NCI-H1436 treated with DMSO at 0.1 percent for 48 hours (cell line): ENCODE results near the gene FIBIN.
"Not testable (repeated sequence)": the region's sequence is repeated elsewhere in the genome, so short reads cannot be mapped to it uniquely, and the experiment has no call there.

Source experiments
- DNase-seq: peaks from one replicate; lab custom pipeline; 2025; lab: John Stamatoyannopoulos, UW

FIBIN gene

GRCh38 chr11:26977209-26977608 is 16.7 kb upstream of the FIBIN start:
- DNase-seq = not testable (repeated sequence)

- no peak for DNase-seq
Measured at GRCh38 chr11:26983645-26984044, 10.3 kb upstream of the FIBIN start.

- no peak for DNase-seq
Measured at GRCh38 chr11:26985470-26985869, 8.4 kb upstream of the FIBIN start.

GRCh38 chr11:26985943-26986342 is 8.0 kb upstream of the FIBIN start:
- no peak for DNase-seq

GRCh38 chr11:26987272-26987671 is 6.6 kb upstream of the FIBIN start:
- no peak for DNase-seq

GRCh38 chr11:26987731-26988130 is 6.2 kb upstream of the FIBIN start:
- no peak for DNase-seq

- DNase-seq = no peak
Measured at GRCh38 chr11:26992031-26992541, 1.8 kb upstream of the FIBIN start.

GRCh38 chr11:26994631-26995095 is 751 bp downstream of the FIBIN start:
- no peak for DNase-seq

GRCh38 chr11:26995701-26996460 is 2.0 kb downstream of the FIBIN start:
- no peak for DNase-seq

- DNase-seq = no peak
Measured at GRCh38 chr11:26997378-26997777, 3.5 kb downstream of the FIBIN start.

- DNase-seq = not testable (repeated sequence)
Measured at GRCh38 chr11:27001136-27001730, 7.3 kb downstream of the FIBIN start.

GRCh38 chr11:27002431-27002830 is 8.5 kb downstream of the FIBIN start:
- DNase-seq = no peak

- no peak for DNase-seq
Measured at GRCh38 chr11:27002838-27003237, 8.9 kb downstream of the FIBIN start.

GRCh38 chr11:27004103-27004502 is 10.2 kb downstream of the FIBIN start:
- no peak for DNase-seq

GRCh38 chr11:27008811-27009535 is 15.1 kb downstream of the FIBIN start:
- DNase-seq = no peak

- no peak for DNase-seq
Measured at GRCh38 chr11:27011560-27012233, 17.8 kb downstream of the FIBIN start.

- DNase-seq = no peak
Measured at GRCh38 chr11:27012234-27012921, 18.5 kb downstream of the FIBIN start.

- DNase-seq = no peak
Measured at GRCh38 chr11:27013781-27014361, 20.0 kb downstream of the FIBIN start.

- DNase-seq = no peak
Measured at GRCh38 chr11:27018902-27019529, 25.1 kb downstream of the FIBIN start.

GRCh38 chr11:27020751-27021150 is 26.8 kb downstream of the FIBIN start:
- DNase-seq = no peak
